ENCODE measurements around the gene PIAS3.
"Not testable (repeated sequence)": the region's sequence is repeated elsewhere in the genome, so short reads cannot be mapped to it uniquely, and the experiment has no call there.

PIAS3 gene

GRCh38 chr1:145871994-145872924 lies 13.4 kb upstream of the PIAS3 start:
- DNase-seq, result peak; percentile 67

GRCh38 chr1:145868232-145868631 lies 9.4 kb upstream of the PIAS3 start:
- DNase-seq, result no peak

- no peak for DNase-seq
Measured at GRCh38 chr1:145863282-145864018, 4.6 kb upstream of the PIAS3 start.

GRCh38 chr1:145859491-145860023 lies 676 bp upstream of the PIAS3 start:
- DNase-seq, result peak; percentile 91

- peak; percentile 64 for DNase-seq
Measured at GRCh38 chr1:145858238-145858900, 512 bp downstream of the PIAS3 start.

- no peak for DNase-seq
Measured at GRCh38 chr1:145857170-145857569, 1.7 kb downstream of the PIAS3 start.

- no peak for DNase-seq
Measured at GRCh38 chr1:145855426-145855948, 3.4 kb downstream of the PIAS3 start.

- no peak for DNase-seq
Measured at GRCh38 chr1:145849356-145850160, 9.3 kb downstream of the PIAS3 start.

- no peak for DNase-seq
Measured at GRCh38 chr1:145847827-145848226, 11.1 kb downstream of the PIAS3 start.

GRCh38 chr1:145846201-145846612 lies 12.7 kb downstream of the PIAS3 start:
- DNase-seq, result peak; percentile 77

- DNase-seq, result peak; percentile 91
Measured at GRCh38 chr1:145845514-145846161, 13.2 kb downstream of the PIAS3 start, which contains the start of gene NUDT17. Gene NUDT17, plus strand, starts transcription at chr1:145845630. Its CDS starts 11 bp downstream, at chr1:145845641.

GRCh38 chr1:145845144-145845513 lies 13.8 kb downstream of the PIAS3 start:
- DNase-seq, result peak; percentile 70

GRCh38 chr1:145843031-145843430 lies 15.8 kb downstream of the PIAS3 start:
- DNase-seq, result no peak

GRCh38 chr1:145837656-145838055 lies 21.2 kb downstream of the PIAS3 start:
- no peak for DNase-seq

- not testable (repeated sequence) for DNase-seq
Measured at GRCh38 chr1:145830810-145831209, 28.1 kb downstream of the PIAS3 start.

GRCh38 chr1:145828367-145829026 lies 30.4 kb downstream of the PIAS3 start:
- DNase-seq, result peak; percentile 77

- DNase-seq, result no peak
Measured at GRCh38 chr1:145827966-145828365, 30.9 kb downstream of the PIAS3 start.

- DNase-seq, result peak; percentile 40
Measured at GRCh38 chr1:145826030-145826429, 32.9 kb downstream of the PIAS3 start.

- no peak for DNase-seq
Measured at GRCh38 chr1:145824499-145824842, 34.4 kb downstream of the PIAS3 start.

- DNase-seq, result peak; percentile 96
Measured at GRCh38 chr1:145823565-145824498, 35.0 kb downstream of the PIAS3 start, which contains the start of the genes POLR3C and RNF115. Gene POLR3C, plus strand, starts transcription at chr1:145824200. Its CDS starts 1,577 bp downstream, at chr1:145825777. Gene RNF115, minus strand, starts transcription at chr1:145824095. Its CDS starts 222 bp downstream, at chr1:145823873.

All from hematopoietic multipotent progenitor cell treated with erythropoietin and hydrocortisone succinate and interleukin-3 and kit ligand, for 6 days (in vitro differentiated cells).